WI38 (cell line): ENCODE data around the gene MRPL9.
A peak's percentile ranks its signal among the peaks of the same experiment; 100 is the strongest.

Source experiments
- H3K4me3 ChIP-seq: 2 replicates; pipeline ENCODE4 v1.5.1; 2011; ENCODE audit warnings: low read depth, mild to moderate bottlenecking, control low read depth, low read length
- TF ChIP-seq, protein P1 (sequence below): IDR thresholded peaks from 2 replicates; pipeline ENCODE4 v1.5.1; 2012; ENCODE audit warnings: low read depth, mild to moderate bottlenecking, control low read depth, low read length

Gene MRPL9

DNA sequence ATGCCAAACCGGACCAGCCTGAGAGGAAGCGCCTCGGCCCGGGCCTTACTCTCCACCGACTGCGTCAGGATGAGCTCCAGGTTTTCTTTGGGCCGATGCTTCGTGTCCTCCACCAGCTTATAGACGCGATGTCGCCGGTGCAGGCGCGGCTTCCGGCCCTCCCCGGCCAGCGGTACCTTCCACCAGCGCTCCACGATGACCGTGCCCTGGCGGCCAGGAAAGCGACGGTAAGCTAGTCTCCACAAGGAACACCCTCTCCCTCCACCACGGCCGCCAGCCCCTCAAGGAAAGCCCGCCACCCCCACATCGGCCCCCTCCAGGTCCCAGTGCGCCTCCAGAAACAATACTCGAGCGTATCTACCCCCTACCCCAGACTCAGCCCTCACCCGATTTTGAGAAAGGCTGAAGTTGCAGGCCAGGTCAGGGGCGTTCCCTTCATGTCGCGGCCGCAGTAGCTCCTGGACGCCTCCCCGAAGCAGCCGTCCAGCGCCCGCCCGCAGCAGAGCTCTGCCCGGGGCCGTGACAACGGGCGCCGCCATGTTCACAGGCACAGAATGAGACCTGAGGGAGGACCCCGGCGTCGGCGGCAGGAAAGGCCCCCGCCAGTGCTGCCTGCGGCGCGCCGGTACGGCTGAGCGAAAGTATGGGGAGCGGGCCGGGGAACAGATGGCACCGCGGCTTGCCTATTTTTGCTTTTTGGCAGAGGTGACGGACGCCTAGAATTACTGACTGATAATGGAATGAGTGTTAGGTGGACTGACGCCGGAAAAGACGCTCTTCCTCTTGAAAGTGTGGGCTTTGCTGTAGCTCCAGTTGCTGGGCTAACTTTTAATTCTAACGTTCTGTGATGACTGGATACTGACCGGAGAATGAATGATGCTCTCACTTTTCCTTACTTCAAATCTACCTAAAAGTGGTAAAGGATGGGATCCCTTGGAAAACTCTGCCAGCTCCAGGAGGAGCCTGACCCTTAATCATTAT is at the start of gene MRPL9:
Gene MRPL9, minus strand, starts transcription at position 556 of the 981 bp plus-strand sequence. Its CDS starts 17 bp downstream, at position 539.
- TF ChIP-seq, protein P1, sequence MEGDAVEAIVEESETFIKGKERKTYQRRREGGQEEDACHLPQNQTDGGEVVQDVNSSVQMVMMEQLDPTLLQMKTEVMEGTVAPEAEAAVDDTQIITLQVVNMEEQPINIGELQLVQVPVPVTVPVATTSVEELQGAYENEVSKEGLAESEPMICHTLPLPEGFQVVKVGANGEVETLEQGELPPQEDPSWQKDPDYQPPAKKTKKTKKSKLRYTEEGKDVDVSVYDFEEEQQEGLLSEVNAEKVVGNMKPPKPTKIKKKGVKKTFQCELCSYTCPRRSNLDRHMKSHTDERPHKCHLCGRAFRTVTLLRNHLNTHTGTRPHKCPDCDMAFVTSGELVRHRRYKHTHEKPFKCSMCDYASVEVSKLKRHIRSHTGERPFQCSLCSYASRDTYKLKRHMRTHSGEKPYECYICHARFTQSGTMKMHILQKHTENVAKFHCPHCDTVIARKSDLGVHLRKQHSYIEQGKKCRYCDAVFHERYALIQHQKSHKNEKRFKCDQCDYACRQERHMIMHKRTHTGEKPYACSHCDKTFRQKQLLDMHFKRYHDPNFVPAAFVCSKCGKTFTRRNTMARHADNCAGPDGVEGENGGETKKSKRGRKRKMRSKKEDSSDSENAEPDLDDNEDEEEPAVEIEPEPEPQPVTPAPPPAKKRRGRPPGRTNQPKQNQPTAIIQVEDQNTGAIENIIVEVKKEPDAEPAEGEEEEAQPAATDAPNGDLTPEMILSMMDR = no peak
- H3K4me3 ChIP-seq = peak within 1 kb of the TSS; percentile 83

DNA sequence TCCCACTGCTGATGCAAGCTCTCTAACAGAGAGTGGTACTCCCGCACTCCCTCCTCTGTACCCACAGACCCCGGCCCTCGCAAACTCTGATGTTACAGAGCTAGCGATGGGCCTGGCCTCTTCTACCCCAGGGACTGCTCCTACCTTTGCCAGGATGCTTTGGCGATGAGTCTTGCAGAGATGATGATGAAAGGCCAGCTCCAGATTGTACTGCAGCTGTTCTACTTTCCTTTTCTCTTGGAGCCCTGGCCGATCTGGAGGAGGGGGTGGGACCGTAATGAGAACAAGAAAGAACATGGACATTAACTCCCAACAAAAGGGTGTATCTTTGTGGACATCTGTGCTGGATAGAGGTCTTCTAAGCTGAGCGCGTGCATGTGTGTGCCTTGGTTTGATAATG is 47.9 kb upstream of the MRPL9 start:
- TF ChIP-seq, protein P1 = no peak
- H3K4me3 ChIP-seq = no peak overlapping the region

DNA sequence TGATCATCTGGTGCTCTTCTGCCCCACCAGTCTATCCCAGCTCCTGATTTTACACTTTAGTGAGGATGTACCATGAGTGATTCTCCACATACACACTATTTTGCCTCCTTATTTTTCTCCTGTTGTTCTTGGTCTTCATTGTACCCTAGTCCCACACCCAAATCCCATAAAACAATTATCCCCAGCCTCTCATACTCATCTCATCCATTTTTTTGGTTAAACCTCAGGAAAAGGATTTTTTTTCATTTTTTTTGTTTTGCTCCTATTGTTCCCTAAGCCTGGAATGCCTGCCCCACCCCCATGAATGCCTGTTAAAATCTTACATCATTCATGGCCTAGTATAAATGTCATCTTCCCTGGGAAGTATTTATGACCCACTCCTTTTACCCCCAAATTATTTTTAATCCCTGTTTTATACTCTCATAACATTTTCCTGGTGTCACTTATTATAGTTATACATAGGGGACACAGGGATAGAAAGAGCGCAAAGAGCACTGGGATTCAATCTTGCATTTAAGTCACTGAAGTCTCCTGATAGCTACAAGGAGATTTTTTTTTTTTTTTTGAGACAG is 46.8 kb upstream of the MRPL9 start:
- TF ChIP-seq, protein P1 = no peak
- no peak overlapping the region for H3K4me3 ChIP-seq

DNA sequence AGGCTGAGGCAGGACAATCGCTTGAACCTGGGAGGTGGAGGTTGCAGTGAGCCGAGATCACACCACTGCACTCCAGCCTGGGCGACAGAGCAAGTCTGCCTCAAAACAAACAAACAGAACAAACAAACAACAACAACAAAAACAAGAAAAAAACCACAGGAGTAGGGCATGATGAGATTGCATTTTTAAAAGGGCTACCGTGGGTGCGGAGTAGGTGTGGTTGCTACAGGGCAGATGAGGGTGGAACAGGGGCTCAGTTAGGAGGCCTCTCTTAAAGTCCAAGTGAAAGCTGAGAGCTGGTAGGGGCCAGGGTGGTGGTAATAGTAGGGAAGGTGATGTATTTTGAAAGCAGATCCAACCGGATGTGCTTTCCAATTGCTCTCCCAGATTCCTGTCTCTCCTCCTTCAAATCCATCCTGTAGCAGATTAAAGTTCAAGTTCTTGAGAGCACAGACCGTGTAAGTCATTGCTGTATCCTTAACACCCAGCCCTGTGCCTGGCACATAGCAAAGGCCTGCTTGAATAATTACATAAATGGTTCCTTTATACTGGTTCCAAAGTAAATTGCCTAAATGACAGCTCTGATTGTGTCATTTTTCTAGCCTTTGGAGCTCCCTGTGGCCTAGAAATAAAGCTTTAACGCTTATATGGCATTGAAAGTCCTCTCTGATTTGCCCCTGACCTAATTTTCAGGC is 46.1 kb upstream of the MRPL9 start:
- TF ChIP-seq, protein P1 = no peak
- H3K4me3 ChIP-seq = no peak overlapping the region

DNA sequence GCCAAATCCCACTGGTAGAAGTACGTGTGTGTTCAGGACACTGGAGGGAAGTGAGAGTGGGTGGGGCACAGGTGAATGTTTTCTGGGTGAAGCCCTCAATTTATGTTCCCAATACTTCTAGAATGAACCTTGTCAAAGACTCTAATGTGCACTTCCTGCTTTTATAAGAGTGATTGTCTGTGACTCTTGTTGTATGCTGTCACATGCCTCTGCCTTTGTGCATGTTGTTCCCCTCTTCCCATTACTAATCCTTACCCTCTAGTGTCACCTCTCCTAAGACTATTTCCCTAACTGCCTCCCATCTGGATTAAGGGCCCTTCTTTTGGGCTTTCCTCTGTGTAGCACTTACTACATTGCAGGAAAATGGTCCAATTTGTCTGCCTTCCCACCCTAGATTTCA is 44.5 kb upstream of the MRPL9 start:
- TF ChIP-seq, protein P1 = no peak

DNA sequence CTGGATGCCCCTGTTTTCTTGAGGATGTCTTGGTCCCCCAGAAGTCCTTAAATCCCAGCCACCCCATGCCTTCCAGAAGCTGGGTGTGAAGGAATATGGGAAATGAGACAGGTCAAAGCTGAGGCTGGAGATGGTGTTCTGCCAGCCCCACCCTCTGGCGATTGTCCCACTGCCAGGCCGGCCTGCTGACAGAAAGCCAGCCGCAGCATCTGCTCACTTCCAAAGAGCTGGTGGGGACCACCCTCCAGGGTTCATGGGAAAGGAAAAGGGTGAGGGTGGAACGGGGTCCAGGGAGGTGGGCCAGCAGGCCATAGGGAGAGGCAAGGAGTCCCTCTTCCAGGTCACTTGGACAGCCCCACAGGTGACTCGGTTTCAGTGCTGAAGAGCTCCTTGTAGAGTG is 43.8 kb upstream of the MRPL9 start:
- TF ChIP-seq, protein P1 = no peak
- no peak overlapping the region for H3K4me3 ChIP-seq

More for the DNA sequence above, 44.5 kb upstream of the MRPL9 start:
- no peak overlapping the region for H3K4me3 ChIP-seq
